NCI-H2107 (cell line): ENCODE results near the gene SIM2.

Source experiments
- DNase-seq: peaks from one replicate; lab custom pipeline; 2025; lab: John Stamatoyannopoulos, UW

SIM2 gene

GRCh38 chr21:36700971-36701755 is 2.2 kb downstream of the SIM2 start:
- DNase-seq, result no peak

- DNase-seq, result no peak
Measured at GRCh38 chr21:36701756-36702621, 3.1 kb downstream of the SIM2 start.

- DNase-seq, result no peak
Measured at GRCh38 chr21:36702622-36702968, 3.7 kb downstream of the SIM2 start.

- DNase-seq, result no peak
Measured at GRCh38 chr21:36703123-36703522, 4.2 kb downstream of the SIM2 start.

- no peak for DNase-seq
Measured at GRCh38 chr21:36703626-36704280, 4.8 kb downstream of the SIM2 start.

- DNase-seq, result no peak
Measured at GRCh38 chr21:36704281-36704957, 5.5 kb downstream of the SIM2 start.

GRCh38 chr21:36704958-36705678 is 6.2 kb downstream of the SIM2 start:
- DNase-seq, result no peak

GRCh38 chr21:36705679-36706481 is 7.0 kb downstream of the SIM2 start:
- DNase-seq, result no peak

GRCh38 chr21:36706482-36706852 is 7.6 kb downstream of the SIM2 start:
- no peak for DNase-seq

- no peak for DNase-seq
Measured at GRCh38 chr21:36706951-36707762, 8.2 kb downstream of the SIM2 start.

- DNase-seq, result no peak
Measured at GRCh38 chr21:36707763-36708285, 8.9 kb downstream of the SIM2 start.

- no peak for DNase-seq
Measured at GRCh38 chr21:36708286-36709029, 9.5 kb downstream of the SIM2 start.

- no peak for DNase-seq
Measured at GRCh38 chr21:36709030-36709867, 10.3 kb downstream of the SIM2 start.

- DNase-seq, result no peak
Measured at GRCh38 chr21:36709868-36710728, 11.2 kb downstream of the SIM2 start.

GRCh38 chr21:36710729-36711048 is 11.8 kb downstream of the SIM2 start:
- DNase-seq, result no peak

GRCh38 chr21:36713746-36714145 is 14.8 kb downstream of the SIM2 start:
- DNase-seq, result no peak

GRCh38 chr21:36716387-36716786 is 17.5 kb downstream of the SIM2 start:
- DNase-seq, result no peak
